ENCODE results near the gene PLGRKT.

DNA sequence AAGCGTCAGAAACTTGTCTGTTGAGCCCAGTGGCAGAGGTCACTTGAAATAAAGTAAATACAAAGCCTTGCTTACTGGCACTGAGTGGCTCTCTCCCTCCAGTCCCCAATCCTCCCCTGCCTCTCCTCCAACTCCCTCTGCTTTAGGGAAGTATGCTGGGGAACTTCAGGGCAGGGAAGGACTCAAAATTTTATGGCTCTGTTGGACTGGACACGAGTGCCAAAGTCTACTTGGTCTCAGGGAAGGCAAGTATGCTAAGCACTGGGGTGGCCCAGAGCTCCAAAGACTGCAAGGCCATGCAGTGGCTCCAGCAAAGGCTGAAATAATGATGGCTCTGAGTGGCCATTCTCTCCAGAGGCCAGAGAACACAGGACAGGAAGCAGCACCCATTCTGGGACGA, 9.6 kb downstream of the PLGRKT start:
- TF ChIP-seq MXI1 (conservative IDR thresholded peaks at IDR 0.05; ENCODE audit: poor library complexity, severe bottlenecking): no peak
- TF ChIP-seq, protein P1, sequence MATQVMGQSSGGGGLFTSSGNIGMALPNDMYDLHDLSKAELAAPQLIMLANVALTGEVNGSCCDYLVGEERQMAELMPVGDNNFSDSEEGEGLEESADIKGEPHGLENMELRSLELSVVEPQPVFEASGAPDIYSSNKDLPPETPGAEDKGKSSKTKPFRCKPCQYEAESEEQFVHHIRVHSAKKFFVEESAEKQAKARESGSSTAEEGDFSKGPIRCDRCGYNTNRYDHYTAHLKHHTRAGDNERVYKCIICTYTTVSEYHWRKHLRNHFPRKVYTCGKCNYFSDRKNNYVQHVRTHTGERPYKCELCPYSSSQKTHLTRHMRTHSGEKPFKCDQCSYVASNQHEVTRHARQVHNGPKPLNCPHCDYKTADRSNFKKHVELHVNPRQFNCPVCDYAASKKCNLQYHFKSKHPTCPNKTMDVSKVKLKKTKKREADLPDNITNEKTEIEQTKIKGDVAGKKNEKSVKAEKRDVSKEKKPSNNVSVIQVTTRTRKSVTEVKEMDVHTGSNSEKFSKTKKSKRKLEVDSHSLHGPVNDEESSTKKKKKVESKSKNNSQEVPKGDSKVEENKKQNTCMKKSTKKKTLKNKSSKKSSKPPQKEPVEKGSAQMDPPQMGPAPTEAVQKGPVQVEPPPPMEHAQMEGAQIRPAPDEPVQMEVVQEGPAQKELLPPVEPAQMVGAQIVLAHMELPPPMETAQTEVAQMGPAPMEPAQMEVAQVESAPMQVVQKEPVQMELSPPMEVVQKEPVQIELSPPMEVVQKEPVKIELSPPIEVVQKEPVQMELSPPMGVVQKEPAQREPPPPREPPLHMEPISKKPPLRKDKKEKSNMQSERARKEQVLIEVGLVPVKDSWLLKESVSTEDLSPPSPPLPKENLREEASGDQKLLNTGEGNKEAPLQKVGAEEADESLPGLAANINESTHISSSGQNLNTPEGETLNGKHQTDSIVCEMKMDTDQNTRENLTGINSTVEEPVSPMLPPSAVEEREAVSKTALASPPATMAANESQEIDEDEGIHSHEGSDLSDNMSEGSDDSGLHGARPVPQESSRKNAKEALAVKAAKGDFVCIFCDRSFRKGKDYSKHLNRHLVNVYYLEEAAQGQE (IDR thresholded peaks at IDR 0.05; ENCODE audit: borderline replicate concordance): no peak
- TF ChIP-seq, protein P2, sequence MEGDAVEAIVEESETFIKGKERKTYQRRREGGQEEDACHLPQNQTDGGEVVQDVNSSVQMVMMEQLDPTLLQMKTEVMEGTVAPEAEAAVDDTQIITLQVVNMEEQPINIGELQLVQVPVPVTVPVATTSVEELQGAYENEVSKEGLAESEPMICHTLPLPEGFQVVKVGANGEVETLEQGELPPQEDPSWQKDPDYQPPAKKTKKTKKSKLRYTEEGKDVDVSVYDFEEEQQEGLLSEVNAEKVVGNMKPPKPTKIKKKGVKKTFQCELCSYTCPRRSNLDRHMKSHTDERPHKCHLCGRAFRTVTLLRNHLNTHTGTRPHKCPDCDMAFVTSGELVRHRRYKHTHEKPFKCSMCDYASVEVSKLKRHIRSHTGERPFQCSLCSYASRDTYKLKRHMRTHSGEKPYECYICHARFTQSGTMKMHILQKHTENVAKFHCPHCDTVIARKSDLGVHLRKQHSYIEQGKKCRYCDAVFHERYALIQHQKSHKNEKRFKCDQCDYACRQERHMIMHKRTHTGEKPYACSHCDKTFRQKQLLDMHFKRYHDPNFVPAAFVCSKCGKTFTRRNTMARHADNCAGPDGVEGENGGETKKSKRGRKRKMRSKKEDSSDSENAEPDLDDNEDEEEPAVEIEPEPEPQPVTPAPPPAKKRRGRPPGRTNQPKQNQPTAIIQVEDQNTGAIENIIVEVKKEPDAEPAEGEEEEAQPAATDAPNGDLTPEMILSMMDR (IDR thresholded peaks at IDR 0.05; ENCODE audit: poor library complexity, severe bottlenecking): no peak
- no peak for TF ChIP-seq SMC3 (conservative IDR thresholded peaks at IDR 0.05; ENCODE audit: poor library complexity)
- TF ChIP-seq RAD21 (conservative IDR thresholded peaks at IDR 0.05): no peak
